ENCODE results near the gene ZNF429.
A peak's percentile ranks its signal among the peaks of the same experiment; 100 is the strongest.
"Not testable (repeated sequence)": the region's sequence is repeated elsewhere in the genome, so short reads cannot be mapped to it uniquely, and the experiment has no call there.

Gene ZNF429

DNA sequence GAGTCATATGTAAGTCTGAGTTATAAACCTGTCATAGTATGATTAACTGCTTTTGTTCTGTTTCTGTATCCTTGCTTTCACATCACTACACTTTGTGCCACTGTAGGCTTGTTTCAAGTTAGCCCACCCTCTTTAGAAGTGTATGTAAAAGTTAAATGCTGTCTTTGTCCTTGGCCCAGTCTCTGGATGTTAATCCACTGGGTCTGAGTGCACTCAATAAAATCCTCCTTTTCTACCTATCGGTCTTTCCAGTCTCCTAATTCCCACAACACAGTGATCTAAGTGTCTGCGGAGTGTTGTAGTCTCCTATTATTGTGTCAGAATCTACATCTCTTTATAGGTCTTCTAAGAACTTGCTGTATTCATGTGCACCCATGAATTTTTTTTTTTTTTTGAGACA is 14.1 kb downstream of the ZNF429 start:
- no peak for DNase-seq

DNA sequence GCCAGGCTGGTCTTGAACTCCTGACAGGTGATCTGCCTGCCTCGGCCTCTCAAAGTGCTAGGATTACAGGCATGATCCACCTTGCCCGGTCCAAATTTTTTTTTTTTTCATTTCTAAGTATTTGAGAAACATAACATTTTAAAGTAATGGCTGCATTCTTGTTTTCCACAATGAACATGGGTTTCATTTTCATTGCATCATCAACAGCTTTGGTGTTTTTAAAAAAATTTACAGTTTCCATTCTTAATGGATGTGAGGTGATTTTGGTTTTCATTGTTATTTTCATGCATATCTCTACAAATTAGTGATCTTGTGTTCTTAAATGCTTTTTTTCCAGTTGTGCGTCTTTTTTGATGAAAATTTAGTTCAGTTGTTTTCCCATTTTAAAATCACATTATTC is 27.5 kb downstream of the ZNF429 start:
- no peak for DNase-seq

DNA sequence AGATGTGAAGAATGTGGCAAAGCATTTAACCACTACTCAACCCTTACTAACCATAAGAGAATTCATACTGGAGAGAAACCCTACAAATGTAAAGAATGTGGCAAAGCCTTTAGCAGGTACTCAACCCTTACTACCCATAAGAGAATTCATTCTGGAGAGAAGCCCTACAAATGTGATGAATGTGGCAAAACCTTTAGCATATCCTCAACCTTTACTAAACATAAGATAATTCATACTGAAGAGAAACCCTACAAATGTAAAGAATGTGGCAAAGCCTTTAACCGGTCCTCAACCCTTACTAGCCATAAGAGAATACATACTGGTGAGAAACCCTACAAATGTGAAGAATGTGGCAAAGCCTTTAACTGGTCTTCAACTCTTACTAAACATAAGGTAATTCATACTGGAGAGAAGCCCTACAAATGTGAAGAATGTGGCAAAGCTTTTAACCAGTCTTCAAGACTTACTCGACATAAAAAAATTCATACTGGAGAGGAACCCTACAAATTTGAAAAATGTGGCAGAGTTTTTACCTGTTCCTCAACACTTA is 31.4 kb downstream of the ZNF429 start:
- DNase-seq = not testable (repeated sequence)

DNA sequence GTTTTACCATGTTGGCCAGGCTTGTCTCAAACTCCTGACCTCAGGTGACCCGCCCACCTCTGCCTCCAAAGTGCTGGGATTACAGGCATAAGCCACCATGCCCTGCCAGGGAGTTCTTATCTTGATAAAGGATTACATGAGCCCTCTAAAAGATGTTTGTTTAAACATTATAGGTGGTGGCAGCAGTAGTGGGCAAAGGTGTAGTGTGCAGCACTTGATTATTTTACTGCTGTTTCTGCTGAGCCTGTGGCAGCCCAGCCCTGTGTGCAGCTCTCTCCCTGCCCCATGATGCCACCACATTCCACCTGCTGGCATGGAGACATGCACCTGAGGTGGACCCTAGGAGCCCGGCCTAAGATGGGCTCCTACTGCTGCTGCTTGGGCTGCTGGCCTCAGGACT is 54.0 kb downstream of the ZNF429 start:
- no peak for DNase-seq

DNA sequence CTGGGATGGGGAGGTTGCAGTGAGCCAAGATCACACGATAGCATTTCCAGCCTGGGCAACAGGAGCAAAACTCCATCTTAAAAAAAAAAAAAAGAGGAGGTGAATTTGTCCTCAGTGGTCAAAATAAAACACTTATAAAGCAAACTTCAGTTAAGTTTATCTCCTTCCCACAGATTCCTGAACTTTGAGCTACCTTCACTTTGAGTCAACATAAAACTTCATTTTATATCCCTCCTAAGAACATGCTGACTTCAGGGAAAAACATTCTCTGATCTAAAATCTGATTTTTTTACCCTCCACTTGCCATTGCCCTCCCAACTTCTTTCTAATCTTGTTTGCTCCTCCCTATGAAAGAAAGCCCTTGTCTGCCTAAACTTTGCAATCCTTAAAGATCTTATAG is 59.0 kb downstream of the ZNF429 start:
- DNase-seq = no peak

DNA sequence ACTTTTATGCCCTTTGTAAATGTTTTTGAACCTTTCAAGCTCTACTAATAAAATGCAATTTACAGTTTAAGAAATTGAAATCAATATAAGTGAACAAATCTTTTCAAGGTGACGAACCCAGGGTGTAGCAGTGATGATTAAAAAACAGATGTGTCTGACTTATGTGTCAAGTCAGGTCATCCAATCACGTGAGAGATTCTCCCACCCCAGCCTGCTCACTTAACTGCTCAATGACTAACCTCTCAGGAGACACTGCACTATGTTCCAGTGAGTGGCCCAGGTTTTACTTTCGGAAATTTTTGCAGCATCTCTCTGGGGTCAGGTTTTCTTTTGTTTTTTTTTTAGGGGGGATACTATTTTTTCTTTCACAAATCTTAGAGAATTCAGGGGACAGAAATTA is 60.7 kb downstream of the ZNF429 start:
- DNase-seq = no peak

DNA sequence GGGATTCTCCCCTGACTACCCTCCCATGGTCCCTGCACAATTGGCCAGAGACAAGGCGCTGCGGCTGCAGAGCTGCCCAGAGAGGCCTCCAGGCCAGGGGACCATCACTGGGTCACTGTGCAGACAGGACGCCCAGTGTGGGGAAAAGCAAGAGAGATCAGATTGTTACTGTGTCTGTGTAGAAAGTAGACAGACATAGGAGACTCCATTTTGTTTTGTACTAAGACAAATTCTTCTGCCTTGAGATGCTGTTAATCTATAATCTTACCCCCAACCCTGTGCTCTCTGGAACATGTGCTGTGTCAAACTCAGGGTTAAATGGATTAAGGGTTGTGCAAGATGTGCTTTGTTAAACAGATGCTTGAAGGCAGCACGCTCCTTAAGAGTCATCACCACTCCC is 62.4 kb downstream of the ZNF429 start:
- DNase-seq = not testable (repeated sequence)

DNA sequence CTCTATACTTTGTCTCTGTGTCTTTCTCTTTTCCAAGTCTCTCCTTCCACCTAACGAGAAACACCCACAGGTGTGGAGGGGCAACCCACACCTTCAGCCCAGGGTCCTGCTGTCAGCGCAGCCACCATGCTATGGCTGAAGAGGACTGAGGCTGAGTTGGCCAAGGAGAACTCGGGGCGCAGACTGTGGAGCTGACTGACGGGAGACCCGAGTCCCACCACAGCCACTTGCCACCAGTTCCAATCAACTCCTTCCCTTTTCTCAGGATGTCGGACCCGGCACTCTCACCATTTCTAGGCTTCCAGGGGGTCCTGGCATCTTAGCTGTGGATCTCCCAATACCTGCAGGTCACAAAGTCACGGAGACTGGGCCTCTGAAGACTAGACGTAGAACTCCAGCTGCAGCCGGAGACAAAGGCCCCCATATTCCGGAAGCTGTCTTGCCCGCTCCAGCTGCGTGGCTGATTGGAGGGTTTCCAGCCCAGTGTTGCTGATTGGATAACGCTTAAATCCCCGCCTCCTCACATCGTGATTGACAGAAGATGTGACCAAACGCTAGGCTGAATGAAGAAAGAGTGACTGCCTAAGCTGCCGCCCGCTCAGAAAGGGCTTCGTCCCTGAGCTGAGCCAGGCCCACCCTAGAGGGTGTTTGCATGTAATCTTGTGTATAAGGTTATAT is 63.6 kb downstream of the ZNF429 start:
- DNase-seq = peak; percentile 61

DNA sequence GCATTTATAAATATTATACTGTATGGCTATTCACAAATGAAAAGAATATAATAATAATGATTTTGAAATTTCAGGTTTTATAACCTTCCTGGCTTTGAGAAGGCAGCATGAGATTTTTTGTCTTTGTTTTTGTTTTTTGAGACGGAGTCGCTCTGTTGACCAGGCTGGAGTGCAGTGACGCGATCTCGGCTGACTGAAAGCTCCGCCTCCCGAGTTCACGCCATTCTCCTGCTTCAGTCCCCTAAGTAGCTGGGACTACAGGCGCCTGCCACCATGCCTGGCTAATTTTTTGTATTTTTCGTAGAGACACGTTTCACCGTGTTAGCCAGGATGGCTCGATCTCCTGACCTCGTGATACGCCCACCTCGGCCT is 64.1 kb downstream of the ZNF429 start:
- peak; percentile 3 for DNase-seq

DNA sequence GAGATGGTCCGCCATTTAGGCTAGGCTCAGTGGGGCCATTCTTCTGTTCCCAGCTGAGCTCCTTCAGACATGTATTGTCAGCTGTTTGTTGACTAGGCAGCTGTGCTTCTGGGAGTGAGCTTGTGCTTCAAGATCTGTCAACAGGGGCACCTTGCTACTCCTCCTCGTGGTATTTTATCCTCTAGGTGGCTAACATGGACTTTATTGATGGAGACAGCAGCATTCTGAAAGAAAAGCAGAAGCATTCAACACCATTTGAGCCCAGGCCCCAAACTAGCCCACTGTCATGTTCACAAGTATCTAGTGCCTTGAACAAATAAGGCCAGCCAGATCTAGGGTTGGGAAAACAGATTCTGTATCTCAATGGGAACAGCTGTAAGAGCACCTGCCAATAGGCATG is 65.9 kb downstream of the ZNF429 start:
- no peak for DNase-seq

DNA sequence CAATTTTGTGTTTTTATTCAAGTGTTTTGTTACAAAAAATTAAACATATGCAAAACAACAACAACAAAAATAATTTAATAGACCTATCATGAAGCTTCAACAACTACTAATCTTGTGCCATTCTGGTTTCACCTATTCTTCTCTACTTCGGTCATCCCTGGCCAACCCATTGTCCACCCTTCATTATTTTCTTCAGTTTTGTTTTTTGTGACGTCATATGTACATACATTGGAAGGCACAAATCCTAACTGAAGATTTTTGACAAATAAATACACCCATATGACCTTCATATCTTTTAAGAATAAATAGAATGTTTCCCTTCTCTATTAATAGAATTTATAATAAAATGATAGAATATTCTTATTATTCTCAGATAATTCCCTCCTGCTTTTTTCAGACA is 69.2 kb downstream of the ZNF429 start:
- no peak for DNase-seq

DNA sequence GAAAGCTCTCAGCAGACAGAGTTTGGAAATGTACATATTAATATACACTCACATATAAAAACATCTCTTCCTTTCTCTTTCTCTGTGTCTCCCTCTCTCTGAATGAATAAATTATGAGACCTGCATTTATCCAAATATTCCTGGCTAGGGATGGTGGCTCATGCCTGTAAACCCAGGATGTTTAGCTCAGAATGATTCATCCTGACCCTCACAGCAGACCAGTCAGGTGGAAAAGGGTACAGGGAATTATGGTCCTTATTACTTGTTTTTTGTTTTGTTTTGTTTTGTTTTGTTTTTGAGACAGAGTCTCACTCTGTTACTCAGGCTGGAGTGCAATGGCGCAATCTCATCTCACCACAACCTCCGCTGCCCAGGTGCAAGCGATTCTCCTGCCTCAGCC is 71.1 kb downstream of the ZNF429 start:
- no peak for DNase-seq

DNA sequence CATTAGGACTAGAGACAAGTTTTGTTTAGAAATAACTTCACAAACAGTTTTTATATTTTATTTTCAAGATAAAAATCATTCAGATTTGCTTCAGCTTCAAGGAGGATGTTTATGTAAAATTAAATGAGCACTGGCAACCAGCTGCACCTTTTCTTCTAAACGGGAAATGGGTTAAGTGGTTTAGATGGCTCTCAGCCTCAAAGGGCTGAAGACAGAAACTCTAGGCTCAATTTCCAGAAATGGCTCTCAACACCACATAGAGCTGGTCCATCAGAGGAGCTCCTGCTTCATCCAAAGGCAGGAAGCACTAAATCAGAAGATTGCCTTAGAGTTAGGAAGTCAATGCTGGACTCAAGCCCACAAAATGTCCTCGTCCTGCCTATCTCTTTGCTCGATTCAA is 74.7 kb downstream of the ZNF429 start:
- DNase-seq = no peak

DNA sequence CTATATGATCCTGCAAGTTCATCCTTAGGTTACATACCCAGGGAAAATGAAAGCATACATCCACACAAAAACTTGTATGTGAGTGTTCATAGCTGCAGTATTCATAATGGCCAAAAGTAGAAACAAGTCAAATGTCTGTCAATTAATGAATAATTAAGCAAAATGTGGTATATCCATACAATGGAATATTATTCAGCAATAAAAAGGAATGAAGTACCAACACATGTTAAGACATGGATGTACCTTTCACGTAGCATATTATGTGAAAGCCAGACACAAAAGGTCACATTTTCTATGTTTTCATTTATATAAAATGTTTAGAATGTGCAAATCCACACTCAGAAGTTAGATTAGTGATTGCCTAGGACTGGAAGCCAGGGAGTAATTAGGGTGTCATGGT is 75.4 kb downstream of the ZNF429 start:
- DNase-seq = no peak

DNA sequence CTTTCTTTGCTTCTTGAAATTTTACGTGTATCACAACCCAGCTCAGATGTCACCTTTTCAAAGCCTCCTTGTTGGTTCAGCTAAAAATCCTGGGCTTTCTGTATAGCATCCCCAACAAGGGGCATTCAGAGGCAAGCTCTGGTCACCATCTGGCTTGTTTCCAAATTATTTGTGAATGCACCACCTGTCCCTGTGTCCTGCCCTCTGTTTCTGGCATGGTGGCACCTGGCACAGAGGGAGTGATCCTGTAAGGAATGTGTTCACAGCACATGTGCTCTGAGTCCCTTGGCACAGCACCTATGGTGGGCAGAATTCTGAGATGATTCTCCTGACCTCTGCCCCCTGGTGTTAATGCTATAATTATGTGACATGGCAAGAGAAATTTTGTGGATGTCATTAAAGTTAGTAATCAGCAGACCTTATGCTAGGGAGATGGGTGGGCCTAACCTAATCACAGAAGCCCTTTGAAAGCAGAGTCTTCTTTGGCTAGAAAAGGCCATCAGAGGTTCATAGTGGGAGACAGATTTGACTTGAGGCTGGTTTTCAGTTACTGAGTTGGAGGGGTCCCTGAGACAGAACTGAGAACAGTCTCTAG is 76.3 kb downstream of the ZNF429 start:
- no peak for DNase-seq

DNA sequence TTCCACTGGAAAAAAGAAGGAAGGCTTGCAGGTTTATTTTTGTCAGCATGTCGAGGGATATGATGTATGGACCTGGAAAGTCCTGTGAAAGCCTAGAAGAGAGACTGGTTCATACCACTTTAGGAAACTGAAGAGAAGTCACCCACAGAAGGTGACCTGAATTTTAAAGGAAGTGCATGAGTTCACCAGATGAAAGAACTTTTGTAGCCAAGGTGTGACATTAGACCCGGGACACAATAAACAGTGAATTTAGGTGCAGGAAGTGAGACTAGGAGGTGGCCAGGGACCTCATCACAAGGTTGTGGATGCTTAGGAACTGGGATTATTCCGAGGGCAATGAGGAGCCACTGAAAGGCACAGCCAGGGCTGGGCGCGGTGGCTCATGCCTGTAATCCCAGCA is 79.1 kb downstream of the ZNF429 start:
- no peak for DNase-seq

DNA sequence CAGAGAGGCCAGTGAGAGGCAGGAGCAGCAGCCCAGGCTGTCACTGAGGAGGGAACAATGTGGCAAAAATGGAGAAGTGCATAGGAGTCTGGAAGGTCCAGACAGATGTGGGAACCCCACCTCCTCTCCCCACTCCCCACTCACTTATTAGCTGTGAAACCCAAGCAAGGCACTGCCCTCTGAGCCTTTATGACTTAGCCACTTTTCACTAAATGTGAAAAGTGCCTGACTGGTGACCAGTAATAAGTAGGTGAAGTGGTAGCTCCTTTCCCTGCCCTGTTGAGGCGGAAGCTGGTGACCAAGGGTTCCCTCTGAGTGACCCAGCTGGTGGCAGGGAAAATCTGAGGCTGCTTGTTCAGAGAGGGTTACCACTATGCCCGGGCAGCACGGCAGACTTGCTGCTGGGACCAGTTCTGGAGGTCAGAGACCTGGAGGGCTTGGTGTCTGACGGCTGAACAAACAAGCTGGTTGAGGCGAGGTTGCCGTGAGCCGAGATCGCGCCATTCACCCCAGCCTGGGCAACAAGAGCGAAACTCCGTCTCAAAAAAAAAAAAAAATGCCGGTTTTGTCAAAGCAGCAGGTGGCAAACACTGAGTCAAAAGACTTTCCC is 80.0 kb downstream of the ZNF429 start:
- no peak for DNase-seq

DNA sequence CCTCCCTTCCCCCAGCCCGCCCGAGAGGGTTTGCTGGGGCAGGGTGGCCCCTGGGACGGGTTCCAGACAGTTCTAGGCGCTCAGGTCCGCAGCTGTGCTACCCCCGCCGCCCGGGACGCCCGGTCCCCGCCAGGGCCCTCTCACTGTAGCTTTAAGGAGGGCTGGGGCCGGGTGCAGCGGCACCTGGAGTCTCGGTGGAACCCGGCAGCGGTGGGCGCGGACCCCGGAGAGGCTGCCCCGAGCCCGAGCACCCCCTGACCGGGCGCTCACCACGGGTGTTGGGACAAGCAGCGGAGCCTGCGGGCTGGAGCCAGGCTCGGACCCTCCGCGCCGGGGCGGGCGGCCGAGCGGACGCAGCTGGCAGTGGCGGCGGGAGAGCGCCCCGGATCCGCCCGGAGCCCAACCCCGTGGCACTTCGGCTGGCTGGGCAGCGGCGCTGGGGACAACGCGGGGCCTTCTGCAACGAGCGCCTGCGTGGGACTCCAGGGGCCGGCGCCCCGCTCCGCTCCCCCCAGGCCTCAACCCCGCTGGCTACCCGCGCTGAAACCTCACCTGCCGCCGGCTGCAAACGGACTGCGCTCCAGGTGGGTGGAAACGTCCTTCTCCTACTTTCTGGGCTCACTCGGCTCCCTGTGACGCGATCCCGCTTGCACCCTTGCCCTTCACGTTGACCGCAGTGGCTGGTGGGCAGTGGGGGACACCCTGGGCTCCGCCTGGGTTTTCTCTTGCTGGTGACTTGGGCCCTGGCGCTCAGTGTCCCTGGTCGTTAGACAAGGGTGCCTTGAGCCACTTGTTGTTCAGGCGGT is 81.1 kb downstream of the ZNF429 start:
- no peak for DNase-seq

DNA sequence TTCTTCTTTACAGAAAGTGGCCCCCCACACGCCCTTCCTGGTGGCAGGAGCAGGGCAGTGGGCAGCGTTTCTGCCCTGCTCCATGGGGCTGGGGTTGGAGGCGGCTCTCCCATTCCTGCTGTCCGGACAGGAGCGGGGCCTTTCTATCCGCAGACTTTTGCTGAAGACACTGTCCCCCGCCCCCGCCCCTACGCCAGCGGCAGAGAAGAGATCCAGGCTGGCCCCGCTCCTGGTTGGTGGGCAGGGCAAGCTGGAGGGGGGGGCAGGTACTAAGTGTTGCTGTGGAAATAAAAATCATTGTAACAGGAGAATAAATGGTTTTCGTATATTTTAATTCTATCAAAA is 81.7 kb downstream of the ZNF429 start:
- no peak for DNase-seq

DNA sequence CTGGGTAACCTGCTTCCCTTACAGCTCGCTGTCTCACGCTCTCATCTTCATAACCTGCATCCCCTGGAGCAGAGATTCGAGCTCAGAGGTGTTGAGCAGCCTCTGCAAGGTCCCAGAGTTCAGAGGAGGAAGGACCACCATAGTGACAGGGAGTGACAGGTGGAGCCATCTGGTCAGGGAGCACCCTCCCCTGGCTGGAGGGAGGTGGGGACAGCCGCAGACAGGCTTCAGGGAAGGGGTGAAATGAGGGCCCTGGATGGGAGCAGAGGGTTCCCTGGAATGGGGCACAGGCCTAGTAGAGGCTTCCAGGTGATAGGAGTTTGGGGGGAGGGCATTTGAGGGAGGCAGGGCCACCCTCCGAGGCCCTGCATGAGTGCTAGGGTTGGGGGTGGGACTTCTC is 82.1 kb downstream of the ZNF429 start:
- no peak for DNase-seq

DNA sequence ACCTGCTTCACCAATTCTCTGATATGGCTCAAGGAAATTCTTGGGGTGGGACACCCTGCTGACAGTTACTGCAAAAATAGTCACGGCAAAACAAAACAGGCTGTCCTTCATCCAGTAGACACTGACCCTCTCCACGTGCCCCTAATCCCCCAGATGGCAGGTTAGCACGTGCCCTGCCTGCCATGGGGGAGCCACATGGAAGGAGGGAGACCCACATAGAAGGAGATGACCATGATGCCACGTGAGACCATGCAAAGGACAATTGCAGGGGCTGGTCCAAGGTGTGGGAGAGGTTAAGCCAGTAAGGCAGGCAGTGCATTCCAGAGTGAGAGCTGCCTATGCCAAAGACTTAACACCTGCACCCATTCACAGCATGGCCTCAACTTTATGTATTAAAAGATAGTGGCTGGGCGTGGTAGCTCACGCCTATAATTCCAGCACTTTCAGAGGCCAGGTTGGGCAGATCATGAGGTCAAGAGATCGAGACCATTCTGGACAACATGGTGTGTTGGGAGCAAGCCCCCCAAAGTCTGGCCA is 82.7 kb downstream of the ZNF429 start:
- DNase-seq = no peak

DNA sequence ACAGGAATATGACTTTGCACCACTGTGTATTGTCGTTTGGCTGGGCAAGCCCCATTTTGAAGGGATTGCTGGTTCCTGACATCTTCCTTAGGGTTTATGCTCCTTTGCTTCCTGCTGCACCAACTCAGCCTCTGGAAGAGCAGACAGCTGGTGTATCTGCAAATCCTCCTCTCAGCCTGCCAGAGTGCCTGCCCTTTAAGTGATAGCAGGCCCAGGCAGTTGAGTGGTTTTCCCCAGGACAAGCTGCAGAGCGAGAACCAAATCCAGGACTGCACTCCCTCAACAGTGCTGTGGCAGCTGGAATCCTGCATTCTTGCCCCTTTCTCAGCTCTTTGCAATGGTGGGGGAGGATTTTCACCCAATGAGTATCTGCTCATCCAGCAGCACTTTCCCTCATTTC is 85.5 kb downstream of the ZNF429 start:
- no peak for DNase-seq

DNA sequence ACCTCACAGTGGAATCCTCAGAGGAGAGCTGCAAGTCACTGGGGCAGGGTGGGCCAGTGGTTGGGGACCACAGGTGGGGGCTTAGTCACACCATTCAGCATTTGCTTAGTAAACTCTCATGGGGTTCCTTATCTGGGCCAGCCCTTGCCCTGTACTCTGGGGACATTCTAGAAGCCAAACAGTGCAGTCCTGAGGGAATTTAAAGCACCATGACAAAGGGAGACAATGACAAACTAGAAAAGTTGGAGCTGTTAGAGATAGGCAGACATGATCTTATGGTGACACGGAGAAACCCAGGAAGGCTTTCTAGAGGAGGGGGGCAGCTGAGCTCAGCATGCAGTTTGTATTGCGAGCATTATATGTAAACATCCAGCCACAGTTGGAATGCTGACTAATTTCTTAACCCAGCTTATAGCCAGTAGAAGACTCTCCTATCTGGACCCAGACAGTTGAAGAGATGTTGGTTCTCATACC is 87.6 kb downstream of the ZNF429 start:
- no peak for DNase-seq

Measured in fibroblast of upper back skin (primary cell).